IMR-90 (cell line): ENCODE measurements around the gene ATP4A. TPM values are rescaled to one million over a fixed set of nuclear protein-coding genes. Genes with fewer than 3 reads are reported as not detected.

ENCODE experiments used
- ATAC-seq: fragments of 200-7000 bp; cut with Tn5 transposase; 2 replicates; pipeline ENCODE4 v1.9.1; 2020; ENCODE audit warnings: low read depth, mild to moderate bottlenecking, moderate library complexity
- BruUV-seq: library from RNA; stranded (reverse); fragments of 400-500 nt; replicated peaks from 2 replicates; lab custom pipeline; 2021; lab: Mats Ljungman, UMichigan
- CTCF ChIA-PET: fragments of 300-600 bp; formaldehyde crosslinking; extraction: SDS; loops from one replicate; lab custom pipeline; 2021; ENCODE audit warnings: antibody characterized with exemption; lab: Yijun Ruan, JAX
- POLR2A ChIA-PET: fragments of 300-600 bp; sonication (Branson Sonifier 250); formaldehyde crosslinking; loops from one replicate; lab custom pipeline; 2022; ENCODE audit warnings: antibody characterized with exemption; ENCODE audit not compliant: unreplicated experiment; lab: Charles Lee
- DNase-seq: peaks from one replicate; pipeline ENCODE4 v3.0.0; 2013
- H2AFZ ChIP-seq: replicated peaks from 2 replicates; pipeline ENCODE3; 2013; ENCODE audit warnings: low read length, mild to moderate bottlenecking; ENCODE audit not compliant: poor library complexity
- H2AK5ac ChIP-seq: 2 replicates; pipeline ENCODE4 v1.6.1; 2013; ENCODE audit warnings: low read depth, low read length, inconsistent platforms
- H2AK9ac ChIP-seq: replicated peaks from 2 replicates; pipeline ENCODE3; 2013; ENCODE audit warnings: mild to moderate bottlenecking, low read depth, low read length, moderate library complexity; ENCODE audit not compliant: poor library complexity
- H2BK120ac ChIP-seq: 2 replicates; pipeline ENCODE4 v1.6.1; 2013; ENCODE audit warnings: low read depth, low read length, inconsistent platforms
- H2BK15ac ChIP-seq: 3 replicates; pipeline ENCODE4 v1.6.1; 2013; ENCODE audit warnings: low read depth, low read length, inconsistent platforms
- H2BK20ac ChIP-seq: 2 replicates; pipeline ENCODE4 v1.6.1; 2013; ENCODE audit warnings: low read depth, mild to moderate bottlenecking, inconsistent platforms, low read length, moderate library complexity
- H2BK5ac ChIP-seq: 2 replicates; pipeline ENCODE4 v1.6.1; 2013; ENCODE audit warnings: mild to moderate bottlenecking, low read depth, low read length, inconsistent platforms; ENCODE audit not compliant: poor library complexity, severe bottlenecking
- H3K14ac ChIP-seq: replicated peaks from 2 replicates; pipeline ENCODE4 v1.6.1; 2013; ENCODE audit warnings: low read depth, low read length, inconsistent platforms
- H3K18ac ChIP-seq: 2 replicates; pipeline ENCODE4 v1.6.1; 2013; ENCODE audit warnings: low read depth, low read length, control low read depth
- H3K23ac ChIP-seq: 2 replicates; pipeline ENCODE4 v1.6.1; 2013; ENCODE audit warnings: low read depth, low read length, inconsistent platforms
- H3K27ac ChIP-seq: 2 replicates; pipeline ENCODE4 v1.5.1; 2013; ENCODE audit warnings: mild to moderate bottlenecking, control low read depth, low read length; ENCODE audit not compliant: insufficient read depth
- H3K27me3 ChIP-seq: 2 replicates; pipeline ENCODE4 v1.6.1; 2013; ENCODE audit warnings: low read length; ENCODE audit not compliant: control insufficient read depth, insufficient read depth
- H3K36me3 ChIP-seq: 2 replicates; pipeline ENCODE4 v1.6.1; 2013; ENCODE audit warnings: low read length, mixed read lengths; ENCODE audit not compliant: control insufficient read depth, insufficient read depth
- H3K4ac ChIP-seq: 2 replicates; pipeline ENCODE4 v1.6.1; 2013; ENCODE audit warnings: low read depth, low read length, inconsistent platforms
- H3K4me1 ChIP-seq: 2 replicates; pipeline ENCODE4 v1.6.1; 2013; ENCODE audit warnings: low read length, mixed read lengths; ENCODE audit not compliant: control insufficient read depth, insufficient read depth
- H3K4me2 ChIP-seq: 2 replicates; pipeline ENCODE4 v1.6.1; 2013; ENCODE audit warnings: low read depth, mild to moderate bottlenecking, control low read depth, low read length, moderate library complexity
- H3K4me3 ChIP-seq: 2 replicates; pipeline ENCODE4 v1.5.1; 2013; ENCODE audit warnings: low read depth, mild to moderate bottlenecking, control low read depth, low read length, moderate library complexity; ENCODE audit not compliant: insufficient read depth
- H3K56ac ChIP-seq: 2 replicates; pipeline ENCODE4 v1.6.1; 2013; ENCODE audit warnings: low read length, inconsistent platforms; ENCODE audit not compliant: insufficient read depth; ENCODE audit errors: extremely low read depth
- H3K79me1 ChIP-seq, 2 experiments: 2 replicates each; pipeline ENCODE4 v1.6.1; 2013; ENCODE audit warnings: low read length in 2 of 2, inconsistent platforms in 1 of 2, low read depth in 1 of 2
- H3K9ac ChIP-seq: 2 replicates; pipeline ENCODE4 v1.6.1; 2013; ENCODE audit warnings: low read depth, low read length, control low read depth
- H3K9me1 ChIP-seq: 2 replicates; pipeline ENCODE4 v1.6.1; 2013; ENCODE audit warnings: low read length, inconsistent platforms; ENCODE audit not compliant: insufficient read depth
- H3K9me3 ChIP-seq: 2 replicates; pipeline ENCODE4 v1.6.1; 2013; ENCODE audit warnings: low read length; ENCODE audit not compliant: control insufficient read depth, insufficient read depth
- H4K20me1 ChIP-seq: 2 replicates; pipeline ENCODE4 v1.6.1; 2013; ENCODE audit warnings: low read length, inconsistent platforms; ENCODE audit not compliant: insufficient read depth
- H4K5ac ChIP-seq: 2 replicates; pipeline ENCODE4 v1.6.1; 2013; ENCODE audit warnings: mild to moderate bottlenecking, low read depth, low read length, control low read depth
- H4K8ac ChIP-seq, 2 experiments: 2 replicates each; pipeline ENCODE4 v1.6.1; 2013; ENCODE audit warnings: low read depth in 2 of 2, low read length in 2 of 2, control low read depth in 1 of 2, inconsistent platforms in 1 of 2
- H4K91ac ChIP-seq: 2 replicates; pipeline ENCODE4 v1.6.1; 2013; ENCODE audit warnings: low read depth, low read length, inconsistent platforms; ENCODE audit not compliant: insufficient read depth
- CHD1 ChIP-seq: IDR thresholded peaks from 2 replicates; pipeline ENCODE4 v1.6.1; 2012; ENCODE audit warnings: low read depth, low read length, improper control_type of control experiment
- ELK1 ChIP-seq: fragments of 150-350 bp; IDR thresholded peaks from 2 replicates; pipeline ENCODE4 v1.6.1; 2016; ENCODE audit warnings: low read depth, mild to moderate bottlenecking, low read length, moderate library complexity, borderline replicate concordance
- MAZ ChIP-seq: IDR thresholded peaks from 2 replicates; pipeline ENCODE4 v1.6.1; 2012; ENCODE audit warnings: low read depth, mild to moderate bottlenecking, low read length, improper control_type of control experiment, moderate library complexity, borderline replicate concordance
- MXI1 ChIP-seq: IDR thresholded peaks from 2 replicates; pipeline ENCODE4 v1.6.1; 2012; ENCODE audit warnings: low read depth, mild to moderate bottlenecking, low read length, moderate library complexity, borderline replicate concordance
- NFE2L2 ChIP-seq: fragments of 150-350 bp; IDR thresholded peaks from 2 replicates; pipeline ENCODE4 v1.6.1; 2016; ENCODE audit warnings: low read depth, mild to moderate bottlenecking, low read length
- RFX5 ChIP-seq: IDR thresholded peaks from 2 replicates; pipeline ENCODE4 v1.8.0; 2012; ENCODE audit warnings: low read depth, mild to moderate bottlenecking, low read length, moderate library complexity
- WGBS, 2 experiments: methylation state at CpG; one replicate each; pipeline versions ENCODE4 v1.1.5 to v1.1.7; 2013; ENCODE audit warnings: missing lambda C conversion rate in 2 of 2; ENCODE audit not compliant: insufficient read length in 1 of 2; ENCODE audit errors: extremely low coverage in 2 of 2; 5-methylcytosine and 5-hydroxymethylcytosine counted together
- dilution Hi-C: fragments of 300-500 bp; cut with HindIII; formaldehyde crosslinking; loops from one replicate; pipeline ENCODE4 v1.14.3; 2018; ENCODE audit warnings: low sequenced_read_pairs; ENCODE audit not compliant: unreplicated experiment
- in situ Hi-C: fragments of 300-500 bp; cut with MboI; formaldehyde crosslinking; loops from 3 replicates; pipeline ENCODE4 v1.14.3; 2019; ENCODE audit warnings: low sequenced_read_pairs, inconsistent platforms, mixed read lengths
- intact Hi-C: fragments of 100-400 bp; cut with micrococcal nuclease; formaldehyde crosslinking; loops from 2 replicates; pipeline ENCODE4 v1.10.0; 2022
- polyA plus RNA-seq, 3 experiments: library from polyadenylated mRNA; depleted of rRNA; stranded (reverse); fragments of >200 nt; gene quantifications; 2 replicates each; pipeline ENCODE4 v1.2.3, GENCODE V29; 2012; ENCODE audit warnings: low replicate concordance in 1 of 3
- total RNA-seq: library from RNA; depleted of rRNA; stranded (reverse); fragments of >200 nt; gene quantifications from 2 replicates; pipeline ENCODE4 v1.2.3, GENCODE V29; 2012

The ATP4A gene
- total and polyA plus RNA-seq, 2 of the 4 experiments (the other 2 are of a cell fraction): not detected

- no peaks in the 10 kb centered on the region for H3K4me1 ChIP-seq
- dilution Hi-C loops: no loop called here
- no peak overlapping the region for H2BK15ac ChIP-seq
- H2AFZ ChIP-seq: no peak overlapping the region
- H3K36me3 ChIP-seq: no peaks in the 10 kb centered on the region
- no peak for TF ChIP-seq ELK1
- TF ChIP-seq MXI1: no peak
- no peak for TF ChIP-seq NFE2L2
- TF ChIP-seq RFX5: no peak
- TF ChIP-seq CHD1: no peak
- no peak for TF ChIP-seq MAZ
- H2BK20ac ChIP-seq: no peak overlapping the region
- no peak overlapping the region for H4K8ac ChIP-seq
- no peaks in the 10 kb centered on the region for H4K20me1 ChIP-seq
- DNase-seq: no peak
- no peak overlapping the region for H2AK9ac ChIP-seq
- no peak for ATAC-seq
- H2BK5ac ChIP-seq: no peak overlapping the region
- no peak overlapping the region for H3K4me2 ChIP-seq
- 0 out of 2 replicates have a peak, but pooled peaks cover 2% of the 10 kb centered on the region for H3K27me3 ChIP-seq
- no peak overlapping the region for H3K9ac ChIP-seq
- in situ Hi-C loops: no loop called here
- CTCF ChIA-PET: no interaction called here
- H3K56ac ChIP-seq: no peak overlapping the region
- H3K14ac ChIP-seq: no peak overlapping the region
- no peak overlapping the region for H3K18ac ChIP-seq
- H2AK5ac ChIP-seq: no peak overlapping the region
- POLR2A ChIA-PET: no interaction called here
- H3K23ac ChIP-seq: no peak overlapping the region
- H3K9me3 ChIP-seq: no peaks in the 10 kb centered on the region
- no CpG with 5 or more reads among the region's 3 CpGs for WGBS, 2 experiments
- H3K79me1 ChIP-seq: no peaks in the 10 kb centered on the region
- BruUV-seq: no TSS peak
- H3K4me3 ChIP-seq: no peak overlapping the region
- intact Hi-C loops: no loop called here
- H2BK120ac ChIP-seq: no peak overlapping the region
- no peak overlapping the region for H3K27ac ChIP-seq
- no peaks in the 10 kb centered on the region for H3K9me1 ChIP-seq
- H4K91ac ChIP-seq: no peak overlapping the region
- H3K4ac ChIP-seq: no peak overlapping the region
- no peak overlapping the region for H4K5ac ChIP-seq
Observed at GRCh38 chr19:35601971-35602370, 38.5 kb upstream of the ATP4A start.
